ENCODE results near the gene ARPC1B.
"Not testable (repeated sequence)": the region's sequence is repeated elsewhere in the genome, so short reads cannot be mapped to it uniquely, and the experiment has no call there.

The ARPC1B gene

GRCh38 chr7:99369767-99370391, 4.7 kb upstream of the ARPC1B start:
- DNase-seq, result no peak

GRCh38 chr7:99371376-99371920, 3.1 kb upstream of the ARPC1B start:
- no peak for DNase-seq

- no peak for DNase-seq
Measured at GRCh38 chr7:99372275-99373090, 2.0 kb upstream of the ARPC1B start.

- no peak for DNase-seq
Measured at GRCh38 chr7:99373091-99374066, 1.2 kb upstream of the ARPC1B start.

GRCh38 chr7:99375070-99375807, 709 bp downstream of the ARPC1B start:
- DNase-seq, result no peak

- no peak for DNase-seq
Measured at GRCh38 chr7:99379043-99379577, 4.6 kb downstream of the ARPC1B start.

GRCh38 chr7:99379693-99380031, 5.1 kb downstream of the ARPC1B start:
- DNase-seq, result not testable (repeated sequence)

GRCh38 chr7:99380032-99380822, 5.7 kb downstream of the ARPC1B start:
- DNase-seq, result no peak

- no peak for DNase-seq
Measured at GRCh38 chr7:99380823-99381663, 6.5 kb downstream of the ARPC1B start.

- DNase-seq, result no peak
Measured at GRCh38 chr7:99381664-99382075, 7.1 kb downstream of the ARPC1B start.

GRCh38 chr7:99383203-99383602, 8.7 kb downstream of the ARPC1B start:
- no peak for DNase-seq

GRCh38 chr7:99383791-99384370, 9.4 kb downstream of the ARPC1B start:
- no peak for DNase-seq

- DNase-seq, result no peak
Measured at GRCh38 chr7:99384523-99384922, 10.0 kb downstream of the ARPC1B start.

GRCh38 chr7:99385564-99385963, 11.0 kb downstream of the ARPC1B start:
- DNase-seq, result no peak

- DNase-seq, result no peak
Measured at GRCh38 chr7:99386584-99387238, 12.2 kb downstream of the ARPC1B start.

- DNase-seq, result not testable (repeated sequence)
Measured at GRCh38 chr7:99387239-99387635, 12.7 kb downstream of the ARPC1B start.

- DNase-seq, result no peak
Measured at GRCh38 chr7:99387912-99388311, 13.4 kb downstream of the ARPC1B start.

- no peak for DNase-seq
Measured at GRCh38 chr7:99389772-99390171, 15.2 kb downstream of the ARPC1B start.

- DNase-seq, result no peak
Measured at GRCh38 chr7:99390941-99391602, 16.5 kb downstream of the ARPC1B start.
